HG03469 (cell line): ENCODE data around the gene KDM3B.
"Not testable (repeated sequence)": the region's sequence is repeated elsewhere in the genome, so short reads cannot be mapped to it uniquely, and the experiment has no call there.

Experiments used
- ATAC-seq: cut with Tn5 transposase; IDR thresholded peaks from one replicate; pipeline ENCODE4 v1.9.1; 2021; ENCODE audit warnings: mild to moderate bottlenecking, moderate library complexity, moderate number of reproducible peaks; ENCODE audit not compliant: unreplicated experiment

KDM3B gene

DNA sequence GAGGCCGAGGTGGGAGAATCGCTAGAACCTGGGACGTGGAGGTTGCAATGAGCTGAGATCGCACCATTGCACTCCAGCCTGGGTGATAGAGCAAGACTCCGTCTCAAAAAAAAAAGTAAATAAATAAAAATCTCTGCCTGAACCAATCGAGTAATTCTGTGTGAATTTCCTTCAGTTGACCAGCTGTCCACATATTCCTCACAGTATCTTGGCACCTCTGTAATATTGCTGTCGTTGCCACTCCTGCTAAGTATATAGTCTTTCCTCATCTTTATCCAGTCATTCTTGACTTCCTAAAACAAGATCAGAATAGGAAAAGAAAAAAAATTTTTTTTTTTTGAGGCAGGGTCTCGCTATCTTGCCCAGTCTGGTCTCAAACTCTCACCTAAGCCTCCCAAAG is 29.9 kb downstream of the KDM3B start:
- ATAC-seq, result no peak

DNA sequence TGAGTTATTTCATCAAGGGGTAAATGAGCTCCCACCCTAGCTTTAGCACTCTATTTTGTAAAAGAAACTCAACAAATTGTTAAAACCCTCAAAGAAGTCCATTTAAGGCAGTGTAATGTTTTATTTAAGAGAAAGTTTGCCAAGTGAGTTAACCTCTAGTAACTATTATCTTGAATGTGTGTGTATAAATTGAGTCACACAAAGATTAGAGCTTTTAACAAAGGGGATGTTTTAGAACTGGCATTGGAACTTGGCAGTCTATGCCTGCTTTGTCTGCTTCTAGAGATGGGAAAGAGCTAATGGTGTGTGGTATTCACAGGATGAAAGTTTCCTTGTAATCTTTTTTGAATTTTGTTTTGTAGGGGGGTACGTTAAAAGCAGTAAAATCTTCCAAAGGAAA is 33.2 kb downstream of the KDM3B start:
- no peak for ATAC-seq

DNA sequence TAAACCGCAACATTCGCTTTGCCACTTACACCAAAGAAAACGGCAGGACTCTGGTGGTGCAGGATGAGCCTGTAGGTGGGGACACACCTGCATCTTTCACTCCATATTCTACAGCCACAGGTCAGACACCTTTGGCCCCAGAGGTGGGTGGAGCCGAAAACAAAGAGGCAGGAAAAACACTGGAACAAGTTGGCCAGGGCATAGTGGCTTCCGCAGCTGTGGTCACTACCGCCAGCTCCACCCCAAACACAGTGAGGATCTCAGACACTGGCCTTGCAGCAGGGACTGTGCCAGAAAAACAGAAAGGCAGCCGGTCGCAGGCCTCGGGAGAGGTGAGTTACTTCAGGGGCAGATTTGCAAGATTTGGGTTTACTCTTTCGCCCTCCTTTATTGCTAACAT is 33.8 kb downstream of the KDM3B start:
- ATAC-seq, result no peak

DNA sequence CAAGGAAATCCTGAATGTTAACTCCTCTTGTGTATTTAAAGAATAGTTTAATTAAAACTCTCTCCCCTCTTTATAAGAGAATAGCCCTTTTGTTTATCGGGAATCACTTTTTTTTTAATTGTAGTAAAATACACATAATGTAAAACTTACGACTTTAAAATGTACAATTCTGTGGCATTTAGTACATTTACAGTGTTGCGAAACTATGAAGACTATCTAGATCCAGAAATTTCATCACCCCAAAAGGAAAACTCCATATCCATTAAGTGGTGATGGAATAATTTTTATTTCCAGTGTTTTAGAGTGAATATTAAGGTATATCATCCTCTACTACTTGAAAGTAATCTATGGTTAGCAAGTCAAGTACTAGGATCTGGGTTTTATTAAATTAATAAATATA is 36.8 kb downstream of the KDM3B start:
- ATAC-seq, result no peak

DNA sequence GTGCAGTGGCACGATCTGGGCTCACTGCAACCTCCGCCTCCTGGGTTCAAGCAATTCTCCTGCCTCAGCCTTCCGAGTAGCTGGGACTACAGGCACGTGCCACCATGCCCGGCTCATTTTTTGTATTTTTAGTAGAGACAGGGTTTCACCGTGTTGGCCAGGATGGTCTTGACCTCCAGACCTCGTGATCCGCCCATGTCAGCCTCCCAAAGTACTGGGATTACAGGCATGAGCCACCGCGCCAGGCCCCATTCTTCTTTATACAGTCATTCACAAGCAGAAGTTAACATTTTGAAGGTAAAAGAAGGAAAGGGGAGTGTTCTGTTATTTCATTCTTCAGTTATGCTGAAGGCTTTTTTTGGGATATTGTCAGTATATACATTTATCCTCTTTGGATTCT is 37.4 kb downstream of the KDM3B start:
- ATAC-seq, result not testable (repeated sequence)

DNA sequence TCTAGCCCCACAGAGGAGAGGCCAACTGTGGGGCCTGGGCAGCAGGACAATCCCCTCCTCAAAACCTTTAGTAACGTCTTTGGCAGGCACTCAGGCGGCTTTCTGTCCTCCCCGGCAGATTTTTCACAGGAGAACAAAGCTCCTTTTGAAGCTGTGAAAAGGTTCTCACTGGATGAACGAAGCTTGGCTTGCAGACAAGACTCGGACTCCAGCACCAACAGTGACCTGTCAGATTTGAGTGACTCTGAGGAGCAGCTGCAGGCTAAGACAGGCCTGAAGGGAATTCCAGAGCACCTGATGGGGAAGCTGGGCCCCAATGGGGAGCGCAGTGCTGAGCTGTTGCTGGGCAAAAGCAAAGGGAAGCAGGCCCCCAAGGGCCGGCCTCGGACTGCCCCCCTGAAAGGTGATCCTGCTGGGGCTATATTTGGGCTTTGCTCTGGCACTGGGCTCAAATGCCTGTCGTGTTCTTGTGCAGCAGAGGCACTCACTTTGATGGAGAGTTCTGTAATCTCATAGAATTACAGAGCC is 39.4 kb downstream of the KDM3B start:
- ATAC-seq, result no peak

DNA sequence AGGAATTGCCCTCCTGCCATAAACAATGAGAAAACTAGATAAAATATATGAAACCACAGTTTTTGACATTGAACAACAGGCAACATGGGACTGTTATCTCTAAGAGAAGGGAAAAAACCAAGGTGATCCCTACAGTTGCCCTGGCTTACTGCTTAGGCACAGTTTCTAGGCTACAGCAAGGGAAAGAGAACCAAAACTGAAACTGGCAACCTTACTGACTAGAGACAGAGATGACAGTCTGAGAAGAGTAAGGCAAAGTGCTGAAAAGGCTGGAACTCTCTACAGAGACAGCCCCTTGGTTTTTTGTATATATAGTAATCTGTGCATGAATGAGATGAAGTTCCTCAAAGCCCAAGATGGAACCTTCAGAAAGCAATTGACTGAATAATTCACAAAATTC is 50.2 kb downstream of the KDM3B start:
- ATAC-seq, result peak; percentile 54

DNA sequence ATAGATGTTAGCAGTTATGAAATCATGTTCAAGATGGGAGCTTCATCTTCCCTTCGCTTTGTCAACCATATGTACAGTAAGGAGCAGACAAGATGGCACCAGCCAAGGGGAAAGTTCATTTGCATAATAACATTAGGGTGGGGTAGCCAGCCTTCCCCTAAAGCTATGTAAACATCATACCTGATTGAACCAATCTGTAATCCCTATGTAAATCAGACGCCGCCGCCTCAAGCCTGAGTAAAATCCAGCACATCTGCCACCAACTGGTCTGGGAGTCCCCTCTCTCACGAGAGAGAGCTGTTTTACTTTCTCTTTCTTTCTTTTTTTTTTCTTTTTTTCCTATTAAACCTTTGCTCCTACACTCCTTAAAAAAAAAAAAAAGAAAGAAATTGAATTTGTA is 55.5 kb downstream of the KDM3B start:
- no peak for ATAC-seq

DNA sequence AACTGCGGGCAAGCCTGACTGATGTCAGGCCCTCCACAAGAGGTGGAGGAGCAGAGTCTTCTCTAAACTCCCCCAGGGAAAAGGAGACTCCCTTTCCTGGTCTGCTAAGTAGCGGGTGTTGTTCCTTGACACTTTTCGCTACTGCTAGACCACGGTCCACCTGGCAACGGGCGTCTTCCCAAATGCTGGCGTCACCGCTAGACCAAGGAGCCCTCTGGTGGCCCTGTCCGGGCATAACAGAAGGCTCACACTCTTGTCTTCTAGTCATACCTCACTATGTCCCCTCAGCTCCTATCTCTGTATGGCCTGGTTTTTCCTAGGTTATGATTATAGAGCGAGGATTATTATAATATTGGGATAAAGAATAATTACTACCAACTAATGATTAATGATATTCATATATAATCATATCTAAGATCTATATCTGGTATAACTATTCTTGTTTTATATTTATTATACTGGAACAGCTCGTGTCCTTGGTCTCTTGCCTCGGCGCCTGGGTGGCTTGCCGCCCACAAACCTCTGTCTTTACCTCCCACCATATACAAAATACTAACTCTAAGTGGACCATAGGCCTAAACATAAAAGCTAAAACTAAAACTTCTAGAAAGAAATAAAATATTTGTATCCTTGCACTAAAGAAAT is 58.6 kb downstream of the KDM3B start:
- ATAC-seq, result not testable (repeated sequence)

DNA sequence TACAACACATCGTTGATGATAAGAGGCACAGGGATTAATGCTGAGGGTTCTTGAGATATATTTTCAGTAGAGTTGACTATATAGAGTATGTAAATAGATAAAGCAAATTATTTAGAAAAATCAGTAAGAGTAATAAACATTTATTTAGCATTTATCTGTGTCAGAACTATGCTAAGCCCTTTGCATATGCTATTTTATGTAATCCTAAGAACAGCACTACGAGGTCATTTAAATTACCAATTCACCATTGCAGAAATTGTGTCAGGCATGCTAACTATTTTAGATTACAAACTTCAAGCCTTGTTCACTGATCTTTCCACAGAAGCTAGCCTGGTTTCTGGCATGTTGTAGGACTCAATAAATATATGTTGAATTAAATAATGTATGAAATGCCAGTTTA is 66.0 kb downstream of the KDM3B start:
- no peak for ATAC-seq

DNA sequence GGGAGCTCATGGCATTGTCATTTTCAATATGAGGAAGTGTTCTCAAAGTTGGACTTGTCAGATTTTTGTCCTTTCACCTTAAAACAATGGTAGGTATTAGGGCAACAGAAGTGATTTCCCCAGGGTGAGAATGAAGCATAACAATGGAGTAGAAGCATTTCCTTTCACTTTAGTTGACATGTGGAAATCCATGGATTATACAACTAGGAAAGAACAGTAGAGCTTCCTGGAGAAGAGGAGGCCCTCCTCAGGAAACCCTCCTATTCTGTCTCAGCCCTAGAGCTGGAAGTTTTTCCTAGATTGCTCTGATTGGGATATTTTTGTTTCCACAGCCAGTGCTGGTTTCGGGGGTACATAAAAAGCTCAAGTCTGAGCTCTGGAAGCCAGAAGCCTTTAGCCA is 72.6 kb downstream of the KDM3B start:
- no peak for ATAC-seq

DNA sequence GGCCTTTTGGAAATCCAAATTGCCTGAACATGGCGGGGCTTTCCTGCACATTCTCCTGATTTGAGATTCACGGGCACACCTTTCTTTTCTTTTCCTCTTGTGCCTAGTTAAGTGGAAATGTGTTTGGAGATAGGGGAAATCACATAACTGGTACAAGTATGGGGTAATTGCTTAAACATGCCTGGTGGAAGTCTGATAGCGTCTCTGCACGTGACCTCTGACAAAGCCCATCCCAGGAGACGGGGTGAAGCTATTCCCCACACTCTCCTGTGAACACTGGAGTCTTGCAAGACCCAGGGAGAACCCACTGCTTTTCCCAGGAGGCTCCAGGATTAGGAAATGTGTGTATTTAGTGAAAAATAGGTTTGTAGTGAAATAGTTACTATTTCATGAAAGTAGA is 83.5 kb downstream of the KDM3B start:
- no peak for ATAC-seq

DNA sequence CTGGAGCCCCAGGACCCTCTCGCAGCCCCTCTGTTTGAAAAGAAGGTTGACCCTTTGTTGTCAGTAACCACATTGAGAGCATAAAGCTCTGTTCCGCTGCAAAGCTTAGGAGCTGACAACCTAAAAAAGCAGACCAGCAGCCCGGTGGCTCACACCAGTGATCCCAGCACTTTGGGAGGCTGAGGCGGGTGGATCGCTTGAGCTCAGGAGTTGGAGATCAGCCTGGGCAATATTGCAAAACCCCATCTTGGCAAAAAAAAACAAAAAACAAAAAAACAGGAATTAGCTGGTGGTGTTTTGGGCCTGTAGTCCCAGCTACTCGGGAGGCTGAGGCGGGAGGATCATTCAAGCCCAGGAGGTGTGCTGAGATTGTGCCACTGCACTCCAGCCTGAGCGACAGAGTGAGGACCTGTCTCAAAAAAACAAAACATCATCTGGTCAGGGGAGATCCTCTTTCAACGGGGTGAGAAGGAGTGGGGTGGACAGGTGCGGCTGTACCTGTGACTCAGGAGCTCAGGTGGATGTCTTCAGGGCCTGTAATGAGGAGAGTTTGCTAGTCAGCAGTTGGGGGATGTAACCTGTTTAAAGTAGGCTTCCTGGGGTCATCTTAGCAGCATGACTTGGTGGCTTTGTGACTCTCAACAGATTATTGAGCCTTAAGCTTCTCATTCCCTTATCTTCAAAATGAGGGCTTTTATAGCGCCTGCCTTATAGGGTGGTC is 85.7 kb downstream of the KDM3B start:
- ATAC-seq, result no peak

DNA sequence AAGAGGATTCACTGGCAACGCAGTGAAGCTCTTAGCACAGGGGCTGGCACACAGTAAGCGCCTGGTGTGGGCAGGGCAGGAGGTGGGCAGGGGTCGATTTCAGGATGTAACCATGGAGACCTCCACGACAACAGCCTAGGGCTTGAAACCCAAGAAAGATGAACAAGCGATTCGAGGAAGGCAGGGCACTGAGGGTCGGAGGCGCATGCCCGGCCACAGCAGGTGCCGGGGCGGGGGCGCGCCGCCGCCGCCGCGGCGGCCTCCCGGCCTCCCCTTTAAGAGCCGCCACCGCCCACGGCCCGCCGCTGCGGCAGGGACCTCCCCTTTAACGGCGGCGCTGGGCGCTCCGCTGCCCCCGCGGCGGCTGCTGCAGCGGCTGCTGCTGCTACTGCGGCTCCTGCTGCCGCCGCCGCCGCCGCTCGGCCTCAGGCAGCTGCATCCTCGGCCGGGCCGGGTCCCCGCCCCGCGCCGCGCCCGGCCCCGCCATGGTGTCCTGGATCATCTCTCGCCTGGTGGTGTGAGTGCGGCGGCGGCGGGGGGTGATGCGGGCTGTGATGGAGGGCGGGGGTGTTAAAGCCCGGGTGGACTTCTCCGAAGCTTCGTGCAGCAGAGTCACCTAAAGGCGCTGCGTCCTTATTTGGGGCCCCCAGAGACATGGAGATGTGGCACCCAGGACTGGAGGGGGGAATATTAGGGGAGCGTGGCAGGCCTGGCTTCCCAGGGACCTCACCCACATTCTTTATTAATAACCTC is 86.4 kb downstream of the KDM3B start, which contains the start of gene REEP2:
Gene REEP2, plus strand, starts transcription at position 334 of the 753 bp plus-strand sequence. Its CDS starts 152 bp downstream, at position 486.
- ATAC-seq, result peak; percentile 50

DNA sequence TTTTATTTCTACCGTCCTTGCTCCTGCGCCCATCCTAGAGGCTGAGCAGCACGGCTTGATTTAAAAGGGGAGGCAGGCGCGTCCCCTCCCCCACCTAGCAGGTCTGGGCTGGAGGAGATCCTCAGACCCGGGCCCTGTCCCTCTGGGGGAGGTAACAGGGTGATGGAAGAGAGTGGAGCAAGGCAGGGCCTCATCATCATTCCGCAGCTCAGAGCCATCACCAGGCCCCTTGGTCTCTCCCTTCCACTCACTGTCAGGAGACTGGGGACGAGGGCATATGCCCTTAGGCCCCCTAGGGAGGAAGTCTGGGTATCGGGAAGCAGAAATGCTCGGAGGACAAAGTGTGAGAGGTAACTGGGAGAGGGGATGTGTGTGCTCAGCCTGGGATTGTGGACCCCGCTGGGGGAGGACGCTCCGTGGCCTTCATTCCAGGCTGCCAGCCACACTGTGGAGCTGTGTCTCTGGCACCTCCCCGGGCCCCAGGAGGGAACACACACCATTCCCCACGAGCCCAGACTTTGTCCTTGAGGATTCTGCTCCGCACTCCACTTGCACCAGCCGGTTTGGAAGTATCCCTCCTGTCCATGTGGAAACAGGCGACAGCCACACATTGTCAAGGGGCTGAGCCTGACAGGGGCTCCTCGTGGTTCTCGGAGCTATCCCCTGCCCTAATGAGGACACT is 87.1 kb downstream of the KDM3B start:
- ATAC-seq, result no peak

DNA sequence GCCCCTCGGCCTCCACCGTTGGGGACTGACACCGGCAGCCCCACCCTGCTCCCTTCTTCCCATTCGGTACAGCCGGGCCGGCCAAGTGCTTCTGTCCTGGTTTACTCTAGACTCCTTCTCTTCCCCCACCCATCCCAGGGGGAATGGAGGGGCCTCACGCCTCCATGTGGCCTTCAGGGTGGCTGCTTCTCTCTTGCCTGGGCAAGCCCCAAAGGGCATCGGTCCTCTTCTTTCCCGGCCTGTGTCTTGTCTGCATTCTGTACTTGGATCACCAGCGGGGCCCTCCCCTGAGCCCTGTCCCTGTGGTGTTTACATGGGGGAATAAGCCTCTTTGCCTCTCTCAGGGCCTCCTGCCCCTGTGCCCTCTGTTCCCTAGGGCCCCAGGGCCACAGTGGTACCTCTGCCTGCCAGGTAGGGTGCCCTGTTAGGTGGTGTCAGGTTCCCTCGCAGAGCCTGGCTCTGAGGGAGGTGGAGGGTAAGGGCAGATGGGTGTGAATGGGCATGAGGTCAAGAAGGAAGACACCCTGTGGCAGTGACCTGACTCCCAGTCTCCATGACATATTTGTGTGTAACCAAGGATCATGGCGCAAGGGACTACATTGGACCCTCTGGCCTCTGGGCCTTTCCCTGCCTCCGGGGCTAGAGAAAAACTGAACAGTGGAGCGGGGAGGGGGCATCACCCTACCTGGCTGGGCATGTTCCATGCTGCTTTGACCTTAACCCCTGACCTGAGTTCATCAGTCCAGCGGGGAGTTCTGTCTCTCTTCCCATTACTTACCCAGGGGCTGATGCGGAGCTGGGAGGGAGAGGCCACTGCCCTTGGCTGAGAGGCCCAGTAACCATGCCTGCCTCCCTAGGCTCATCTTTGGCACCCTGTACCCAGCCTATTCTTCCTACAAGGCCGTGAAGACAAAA is 87.9 kb downstream of the KDM3B start:
- ATAC-seq, result no peak

DNA sequence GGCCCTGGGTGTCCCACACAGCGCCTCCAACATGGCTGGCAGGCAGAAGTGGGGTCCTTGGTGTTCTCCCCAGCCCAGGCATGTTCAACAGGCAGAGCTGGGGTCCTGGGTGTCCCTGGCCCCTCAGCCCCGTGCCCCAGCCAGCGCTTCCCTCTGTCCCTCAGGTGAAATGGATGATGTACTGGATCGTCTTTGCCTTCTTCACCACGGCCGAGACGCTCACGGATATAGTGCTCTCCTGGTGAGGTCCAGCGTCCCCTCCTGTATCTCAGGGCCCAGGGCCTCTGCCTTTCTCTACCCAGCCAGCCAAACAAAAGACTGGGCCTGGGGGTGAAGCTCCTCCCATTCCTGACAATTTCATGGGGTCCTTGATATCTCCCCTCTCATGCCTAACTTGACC is 88.7 kb downstream of the KDM3B start:
- no peak for ATAC-seq

DNA sequence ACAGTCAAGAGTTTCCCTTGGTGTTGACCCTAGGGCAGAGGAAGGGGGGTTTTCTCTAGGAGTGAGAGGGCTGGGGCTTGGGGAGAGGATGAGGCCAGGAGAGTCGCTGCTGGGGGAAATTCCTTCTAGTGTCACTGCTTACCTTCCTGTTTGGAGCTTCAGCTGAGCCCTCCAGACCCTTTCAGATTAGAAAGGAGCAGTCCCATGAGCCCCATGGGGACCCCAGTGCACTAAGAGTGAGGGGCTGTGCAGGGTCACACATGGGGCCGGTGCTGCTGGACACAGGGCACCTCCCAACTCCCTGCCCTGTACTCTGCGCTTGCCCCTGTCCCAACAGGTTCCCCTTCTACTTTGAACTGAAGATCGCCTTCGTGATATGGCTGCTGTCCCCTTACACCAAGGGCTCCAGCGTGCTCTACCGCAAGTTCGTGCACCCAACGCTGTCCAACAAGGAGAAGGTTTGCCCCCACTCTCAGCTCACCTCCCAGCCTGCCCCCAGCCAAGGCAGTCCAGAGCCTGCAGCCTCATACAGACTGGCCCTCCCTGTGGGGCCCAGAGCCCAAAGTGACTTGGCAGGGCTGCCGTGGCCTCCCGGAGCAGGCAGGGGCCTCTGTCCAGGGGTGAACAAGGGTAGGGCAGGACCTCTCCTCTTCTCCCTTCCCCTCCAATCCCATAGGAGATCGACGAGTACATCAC is 91.7 kb downstream of the KDM3B start:
- ATAC-seq, result no peak

DNA sequence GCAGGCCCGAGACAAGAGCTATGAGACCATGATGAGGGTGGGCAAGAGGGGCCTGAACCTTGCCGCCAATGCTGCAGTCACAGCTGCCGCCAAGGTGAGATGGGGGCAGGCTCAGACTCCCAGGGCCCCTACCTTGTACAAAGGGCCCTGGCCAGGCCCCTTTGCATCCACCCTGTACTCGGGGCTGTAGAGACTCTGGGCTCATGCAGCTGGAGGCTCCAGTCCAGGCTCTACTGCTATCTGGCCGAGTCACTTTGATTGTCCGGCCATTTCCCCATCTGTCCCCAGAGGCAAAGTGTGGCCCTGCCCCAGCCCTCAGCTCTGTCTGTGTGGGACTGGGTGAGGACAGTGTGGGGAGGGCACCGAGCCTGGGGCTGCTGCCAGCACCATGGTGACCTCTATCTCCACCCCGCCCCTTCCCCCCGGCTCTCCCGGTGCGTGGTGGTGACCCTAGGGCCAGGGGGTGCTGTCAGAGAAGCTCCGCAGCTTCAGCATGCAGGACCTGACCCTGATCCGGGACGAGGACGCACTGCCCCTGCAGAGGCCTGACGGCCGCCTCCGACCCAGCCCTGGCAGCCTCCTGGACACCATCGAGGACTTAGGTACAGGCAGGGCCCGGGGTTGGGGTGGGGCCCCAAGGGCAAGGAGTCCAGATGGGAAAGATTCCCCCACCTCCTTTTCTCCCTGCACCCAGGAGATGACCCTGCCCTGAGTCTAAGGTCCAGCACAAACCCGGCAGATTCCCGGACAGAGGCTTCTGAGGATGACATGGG is 92.5 kb downstream of the KDM3B start:
- no peak for ATAC-seq
